NB4 (cell line): ENCODE measurements around the gene HIRA.

Experiments used
- MYC ChIP-seq: IDR thresholded peaks from 2 replicates; pipeline ENCODE4 v1.6.1; 2011; ENCODE audit warnings: low read depth, low read length
- POLR2A ChIP-seq: IDR thresholded peaks from 2 replicates; pipeline ENCODE4 v1.6.1; 2011; ENCODE audit warnings: mild to moderate bottlenecking; ENCODE audit not compliant: insufficient read length; ENCODE audit errors: extremely low read depth
- TF ChIP-seq, protein P1 (sequence below): IDR thresholded peaks from one replicate; pipeline ENCODE4 v1.5.1; 2012; ENCODE audit warnings: low read depth, low read length
- TF ChIP-seq, protein P2 (sequence below): IDR thresholded peaks from 2 replicates; pipeline ENCODE4 v1.6.1; 2011; ENCODE audit warnings: low read depth, low read length

GRCh38 chr22:19337137-19337536 lies 94.4 kb downstream of the HIRA start:
- TF ChIP-seq POLR2A = no peak
- TF ChIP-seq, protein P1, sequence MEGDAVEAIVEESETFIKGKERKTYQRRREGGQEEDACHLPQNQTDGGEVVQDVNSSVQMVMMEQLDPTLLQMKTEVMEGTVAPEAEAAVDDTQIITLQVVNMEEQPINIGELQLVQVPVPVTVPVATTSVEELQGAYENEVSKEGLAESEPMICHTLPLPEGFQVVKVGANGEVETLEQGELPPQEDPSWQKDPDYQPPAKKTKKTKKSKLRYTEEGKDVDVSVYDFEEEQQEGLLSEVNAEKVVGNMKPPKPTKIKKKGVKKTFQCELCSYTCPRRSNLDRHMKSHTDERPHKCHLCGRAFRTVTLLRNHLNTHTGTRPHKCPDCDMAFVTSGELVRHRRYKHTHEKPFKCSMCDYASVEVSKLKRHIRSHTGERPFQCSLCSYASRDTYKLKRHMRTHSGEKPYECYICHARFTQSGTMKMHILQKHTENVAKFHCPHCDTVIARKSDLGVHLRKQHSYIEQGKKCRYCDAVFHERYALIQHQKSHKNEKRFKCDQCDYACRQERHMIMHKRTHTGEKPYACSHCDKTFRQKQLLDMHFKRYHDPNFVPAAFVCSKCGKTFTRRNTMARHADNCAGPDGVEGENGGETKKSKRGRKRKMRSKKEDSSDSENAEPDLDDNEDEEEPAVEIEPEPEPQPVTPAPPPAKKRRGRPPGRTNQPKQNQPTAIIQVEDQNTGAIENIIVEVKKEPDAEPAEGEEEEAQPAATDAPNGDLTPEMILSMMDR = no peak
- TF ChIP-seq MYC = no peak
- TF ChIP-seq, protein P2, sequence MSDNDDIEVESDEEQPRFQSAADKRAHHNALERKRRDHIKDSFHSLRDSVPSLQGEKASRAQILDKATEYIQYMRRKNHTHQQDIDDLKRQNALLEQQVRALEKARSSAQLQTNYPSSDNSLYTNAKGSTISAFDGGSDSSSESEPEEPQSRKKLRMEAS = no peak
